Natural killer cell (primary cell): Measurements from ENCODE around the gene ANKH. TPM values are rescaled to one million over a fixed set of nuclear protein-coding genes. Genes with fewer than 3 reads are reported as not detected.

Experiments
- ATAC-seq, 3 donors: fragments of 150-1000 bp in 2 of 3; fragments of 200-7000 bp in 1 of 3; cut with Tn5 transposase; 1 replicate in 1 of 3; 2 replicates in 2 of 3; pipeline ENCODE4 v1.10.0; 2021; ENCODE audit warnings: mild to moderate bottlenecking in 2 of 3, moderate library complexity in 2 of 3
- DNase-seq, 2 donors: peaks; one replicate each; pipeline versions ENCODE4 v3.0.0 to v3.0.0-alpha.2; 2013 to 2021; ENCODE audit warnings: mixed read lengths in 1 of 2
- H3K27ac ChIP-seq: one replicate; pipeline ENCODE4 v1.5.1; 2013; ENCODE audit warnings: mild to moderate bottlenecking, low read length
- H3K27me3 ChIP-seq: one replicate; pipeline ENCODE4 v1.6.1; 2013; ENCODE audit warnings: low read length; ENCODE audit not compliant: control insufficient read depth, insufficient read depth
- H3K36me3 ChIP-seq: one replicate; pipeline ENCODE4 v1.6.1; 2013; ENCODE audit warnings: low read length; ENCODE audit not compliant: control insufficient read depth, insufficient read depth
- H3K4me1 ChIP-seq: one replicate; pipeline ENCODE4 v1.6.1; 2013; ENCODE audit warnings: low read length; ENCODE audit not compliant: control insufficient read depth, insufficient read depth
- H3K4me3 ChIP-seq: one replicate; pipeline ENCODE4 v1.5.1; 2013; ENCODE audit warnings: low read length
- H3K9me3 ChIP-seq: one replicate; pipeline ENCODE4 v1.6.1; 2013; ENCODE audit warnings: low read length; ENCODE audit not compliant: control insufficient read depth, insufficient read depth
- H3K27ac Mint-ChIP-seq, 2 donors: one replicate each; pipeline ENCODE4 v1.8.0; 2022; ENCODE audit warnings: mild to moderate bottlenecking in 2 of 2, mixed read lengths in 2 of 2, moderate library complexity in 1 of 2
- H3K27me3 Mint-ChIP-seq, 2 donors: one replicate each; pipeline ENCODE4 v1.8.0; 2022; ENCODE audit warnings: low read depth in 2 of 2, mixed read lengths in 2 of 2
- H3K36me3 Mint-ChIP-seq: one replicate; pipeline ENCODE4 v1.8.0; 2022; ENCODE audit warnings: mixed read lengths
- H3K4me1 Mint-ChIP-seq, 2 donors: one replicate each; pipeline ENCODE4 v1.8.0; 2022; ENCODE audit warnings: mixed read lengths in 2 of 2
- H3K4me3 Mint-ChIP-seq: one replicate; pipeline ENCODE4 v1.8.0; 2022; ENCODE audit warnings: mild to moderate bottlenecking, moderate library complexity, mixed read lengths
- H3K9me3 Mint-ChIP-seq, 2 donors: one replicate each; pipeline ENCODE4 v1.8.0; 2022; ENCODE audit warnings: mixed read lengths in 2 of 2
- WGBS: methylation state at CpG from one replicate; pipeline ENCODE4 v1.1.7; 2013; ENCODE audit warnings: missing lambda C conversion rate; ENCODE audit not compliant: insufficient coverage; 5-methylcytosine and 5-hydroxymethylcytosine counted together
- intact Hi-C: fragments of 100-400 bp; cut with micrococcal nuclease; formaldehyde crosslinking; loops from one replicate; pipeline ENCODE4 v1.14.2; 2022
- total RNA-seq, 4 donors: library from RNA; stranded (reverse); fragments of 120-200 nt in 1 of 4; gene quantifications; one replicate each; pipeline versions ENCODE4 v1.2.3 to v1.2.4, GENCODE V29; 2013 to 2022
- TF ChIP-seq, protein P1 (sequence below): fragments of 200-600 bp; IDR thresholded peaks from one replicate; pipeline ENCODE4 v1.8.0; 2022; ENCODE audit warnings: antibody characterized with exemption

The ANKH gene
- total RNA-seq, 3 donors from 2014 or later (not counting 1 experiment from before 2014, with no cell fraction given) = 52.9 to 78.0 (median 63.8) TPM

DNA sequence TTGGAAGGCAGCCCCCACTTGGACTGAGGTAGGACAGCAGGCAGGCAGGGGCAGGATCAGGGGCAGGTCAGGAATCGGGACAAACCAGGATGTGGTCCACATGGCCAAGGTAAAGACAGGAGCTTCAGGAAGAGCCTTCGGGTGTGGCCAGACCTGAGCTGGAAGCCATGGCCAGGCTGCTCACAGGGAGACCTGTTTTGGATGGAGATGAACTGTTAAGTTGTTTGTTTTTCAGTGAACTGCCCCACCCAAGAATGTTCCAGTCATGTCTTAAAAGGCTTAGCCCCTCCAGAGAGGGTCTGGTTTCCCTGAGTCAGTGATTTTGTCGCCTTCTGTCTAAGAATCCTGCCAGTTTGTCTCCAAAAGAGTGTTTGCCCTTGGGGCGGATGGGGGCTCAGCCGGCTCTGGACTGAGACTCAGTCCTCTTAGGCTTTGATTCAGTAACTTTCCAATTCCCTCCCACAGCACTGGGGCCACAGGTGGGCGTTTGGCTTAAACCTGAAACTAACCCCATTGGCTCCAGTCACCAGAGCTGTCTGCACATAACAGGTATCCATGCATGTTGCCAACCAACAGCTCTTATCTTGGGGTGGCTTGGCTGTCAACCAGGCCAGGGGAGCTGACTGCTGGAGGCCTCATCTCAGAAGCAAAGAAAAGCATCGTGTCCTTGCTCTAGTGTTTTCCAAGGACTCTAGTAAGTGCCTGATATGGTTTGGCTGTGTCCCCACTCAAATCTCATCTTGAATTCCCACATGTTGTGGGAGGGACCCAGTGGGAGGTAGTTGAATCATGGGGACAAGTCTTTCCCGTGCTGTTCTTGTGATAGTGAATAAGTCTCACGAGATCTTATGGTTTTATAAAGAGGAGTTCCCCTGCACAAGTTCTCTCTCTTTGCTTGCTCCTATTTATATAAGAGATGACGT lies 11.3 kb upstream of the ANKH start:
- no peak for DNase-seq
- Mint-ChIP-seq H3K4me1 (no peaks in the 10 kb centered on the region), H3K27ac (no peak overlapping the region), H3K36me3 (no peaks in the 10 kb centered on the region), H3K4me3 (no peak overlapping the region), H3K27me3 (peaks cover 9 to 15% of the 10 kb centered on the region in 2 donors), H3K9me3 (no peaks in the 10 kb centered on the region)
- TF ChIP-seq, protein P1, sequence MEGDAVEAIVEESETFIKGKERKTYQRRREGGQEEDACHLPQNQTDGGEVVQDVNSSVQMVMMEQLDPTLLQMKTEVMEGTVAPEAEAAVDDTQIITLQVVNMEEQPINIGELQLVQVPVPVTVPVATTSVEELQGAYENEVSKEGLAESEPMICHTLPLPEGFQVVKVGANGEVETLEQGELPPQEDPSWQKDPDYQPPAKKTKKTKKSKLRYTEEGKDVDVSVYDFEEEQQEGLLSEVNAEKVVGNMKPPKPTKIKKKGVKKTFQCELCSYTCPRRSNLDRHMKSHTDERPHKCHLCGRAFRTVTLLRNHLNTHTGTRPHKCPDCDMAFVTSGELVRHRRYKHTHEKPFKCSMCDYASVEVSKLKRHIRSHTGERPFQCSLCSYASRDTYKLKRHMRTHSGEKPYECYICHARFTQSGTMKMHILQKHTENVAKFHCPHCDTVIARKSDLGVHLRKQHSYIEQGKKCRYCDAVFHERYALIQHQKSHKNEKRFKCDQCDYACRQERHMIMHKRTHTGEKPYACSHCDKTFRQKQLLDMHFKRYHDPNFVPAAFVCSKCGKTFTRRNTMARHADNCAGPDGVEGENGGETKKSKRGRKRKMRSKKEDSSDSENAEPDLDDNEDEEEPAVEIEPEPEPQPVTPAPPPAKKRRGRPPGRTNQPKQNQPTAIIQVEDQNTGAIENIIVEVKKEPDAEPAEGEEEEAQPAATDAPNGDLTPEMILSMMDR = no peak
- no peak for ATAC-seq
- H3K27ac ChIP-seq = no peak overlapping the region
- no peaks in the 10 kb centered on the region for H3K4me1 ChIP-seq
- WGBS = 89% methylated on average over 9 of the region's 10 CpGs
- intact Hi-C loops = no loop called here
- no peak overlapping the region for H3K4me3 ChIP-seq
- H3K36me3 ChIP-seq = no peaks in the 10 kb centered on the region
- H3K27me3 ChIP-seq = no peaks in the 10 kb centered on the region
- H3K9me3 ChIP-seq = no peaks in the 10 kb centered on the region

DNA sequence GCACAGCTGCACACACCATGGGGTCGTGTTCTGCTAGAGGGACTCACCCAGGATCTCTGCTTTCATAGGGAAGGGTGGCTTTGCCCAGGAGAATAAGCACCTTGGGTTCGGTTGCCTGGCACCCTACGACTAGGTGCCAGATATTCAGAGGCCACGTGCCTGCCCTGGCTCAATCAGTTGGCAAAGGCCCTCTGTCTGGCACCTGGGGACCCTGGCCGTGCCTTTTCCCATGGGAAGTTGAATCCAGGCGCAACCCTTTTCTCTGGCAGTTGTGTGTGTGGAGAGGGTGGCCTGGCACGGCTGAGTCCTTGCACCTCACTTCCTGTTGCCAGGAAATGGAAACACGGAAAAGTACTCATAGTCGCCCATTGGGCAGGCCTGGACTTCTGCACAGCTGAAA lies 10.2 kb upstream of the ANKH start:
- Histone ChIP-seq H3K4me1 (no peaks in the 10 kb centered on the region), H3K4me3 (no peak overlapping the region), H3K9me3 (no peaks in the 10 kb centered on the region), H3K27ac (no peak overlapping the region), H3K36me3 (no peaks in the 10 kb centered on the region), H3K27me3 (no peaks in the 10 kb centered on the region)
- intact Hi-C loops = no loop called here
- WGBS = 94% methylated on average over 9 of the region's 9 CpGs
- H3K27me3 Mint-ChIP-seq = peaks cover 12 to 21% of the 10 kb centered on the region in 2 donors
- no peaks in the 10 kb centered on the region for H3K9me3 Mint-ChIP-seq
- no peak overlapping the region for H3K4me3 Mint-ChIP-seq
- no peaks in the 10 kb centered on the region for H3K4me1 Mint-ChIP-seq
- H3K36me3 Mint-ChIP-seq = no peaks in the 10 kb centered on the region
- ATAC-seq = no peak
- no peak for DNase-seq
- H3K27ac Mint-ChIP-seq = no peak overlapping the region
- TF ChIP-seq, protein P1 = no peak

DNA sequence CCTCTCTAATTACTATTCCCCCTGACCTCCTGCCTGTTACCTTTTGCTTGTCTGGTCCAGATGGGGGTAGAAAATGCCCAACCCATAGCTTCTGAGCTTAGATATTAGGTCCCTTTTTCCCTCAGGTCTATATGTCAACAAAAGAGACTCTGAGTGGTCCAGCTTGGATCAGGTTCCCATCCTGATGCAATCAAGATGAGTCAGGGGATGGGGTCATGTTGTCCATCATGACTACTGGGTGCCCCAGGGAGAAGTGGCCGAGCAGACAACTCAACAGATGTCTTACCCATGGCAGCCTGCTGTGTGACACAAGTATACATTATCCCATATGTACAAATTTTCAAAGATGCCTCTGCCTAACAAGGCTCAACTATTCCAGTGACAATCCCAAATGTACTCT lies 9.1 kb upstream of the ANKH start:
- Mint-ChIP-seq H3K9me3 (no peaks in the 10 kb centered on the region), H3K27ac (no peak overlapping the region), H3K4me3 (no peak overlapping the region), H3K36me3 (no peaks in the 10 kb centered on the region), H3K4me1 (no peaks in the 10 kb centered on the region), H3K27me3 (peaks cover 21 to 32% of the 10 kb centered on the region in 2 donors)
- DNase-seq (no peak), ATAC-seq (no peak)
- Histone ChIP-seq H3K36me3 (no peaks in the 10 kb centered on the region), H3K27me3 (peaks cover 3% of the 10 kb centered on the region), H3K9me3 (no peaks in the 10 kb centered on the region), H3K27ac (no peak overlapping the region), H3K4me3 (no peak overlapping the region), H3K4me1 (no peaks in the 10 kb centered on the region)
- intact Hi-C loops = no loop called here
- TF ChIP-seq, protein P1 = no peak
- WGBS = 60% methylated on average over 1 of the region's 1 CpG
